ENCODE measurements around the gene TMEM52B.
"Not testable (repeated sequence)": the region's sequence is repeated elsewhere in the genome, so short reads cannot be mapped to it uniquely, and the experiment has no call there.

Gene TMEM52B

DNA sequence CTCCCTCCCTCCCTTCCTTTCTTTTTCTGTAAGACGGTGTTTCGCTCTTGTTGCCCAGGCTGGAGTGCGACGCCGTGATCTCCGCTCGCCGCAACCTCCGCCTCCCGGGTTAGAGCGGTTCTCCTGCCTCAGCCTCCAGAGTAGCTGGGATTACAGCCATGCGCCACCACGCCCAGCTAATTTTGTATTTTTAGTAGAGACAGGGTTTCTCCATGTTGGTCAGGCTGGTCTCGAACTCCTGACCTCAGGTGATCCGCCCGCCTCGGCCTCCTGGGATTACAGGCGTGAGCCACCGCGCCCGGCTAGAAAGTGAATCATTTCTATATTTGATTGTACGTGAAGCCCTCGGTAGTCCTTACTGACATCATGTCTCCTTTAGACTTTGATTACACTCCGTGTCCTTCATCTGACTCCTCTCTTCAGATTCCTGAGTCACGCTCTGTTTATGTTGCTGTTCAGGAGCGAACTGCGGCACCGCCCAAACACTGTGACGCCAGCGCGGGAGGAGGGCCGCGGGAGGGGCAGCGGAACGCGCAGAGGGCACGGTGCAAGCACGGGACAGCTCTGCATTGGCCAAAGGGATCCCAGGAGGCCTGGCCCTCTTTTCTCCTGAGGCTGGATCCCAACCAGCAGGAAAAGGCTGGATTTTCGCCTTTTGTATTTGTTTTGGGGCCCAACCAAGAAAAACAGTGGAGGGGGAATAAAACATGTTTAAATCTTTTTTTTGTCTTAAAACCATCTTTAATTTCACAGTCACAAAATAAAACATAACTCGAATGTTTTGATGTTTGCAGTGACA is 33.3 kb downstream of the TMEM52B start:
- DNase-seq (ENCODE audit: low spot score) = peak; percentile 95

- DNase-seq (ENCODE audit: low spot score) = peak; percentile 88
These were observed 33.9 kb downstream of the TMEM52B start, which contains the start of gene GABARAPL1 for GRCh38 chr12:10212739-10213131. GABARAPL1 (plus strand) TSS chr12:10212877; CDS start chr12:10213130, 253 bp downstream.

GRCh38 chr12:10213168-10214135 is 34.6 kb downstream of the TMEM52B start:
- peak; percentile 80 for DNase-seq (ENCODE audit: low spot score)

DNA sequence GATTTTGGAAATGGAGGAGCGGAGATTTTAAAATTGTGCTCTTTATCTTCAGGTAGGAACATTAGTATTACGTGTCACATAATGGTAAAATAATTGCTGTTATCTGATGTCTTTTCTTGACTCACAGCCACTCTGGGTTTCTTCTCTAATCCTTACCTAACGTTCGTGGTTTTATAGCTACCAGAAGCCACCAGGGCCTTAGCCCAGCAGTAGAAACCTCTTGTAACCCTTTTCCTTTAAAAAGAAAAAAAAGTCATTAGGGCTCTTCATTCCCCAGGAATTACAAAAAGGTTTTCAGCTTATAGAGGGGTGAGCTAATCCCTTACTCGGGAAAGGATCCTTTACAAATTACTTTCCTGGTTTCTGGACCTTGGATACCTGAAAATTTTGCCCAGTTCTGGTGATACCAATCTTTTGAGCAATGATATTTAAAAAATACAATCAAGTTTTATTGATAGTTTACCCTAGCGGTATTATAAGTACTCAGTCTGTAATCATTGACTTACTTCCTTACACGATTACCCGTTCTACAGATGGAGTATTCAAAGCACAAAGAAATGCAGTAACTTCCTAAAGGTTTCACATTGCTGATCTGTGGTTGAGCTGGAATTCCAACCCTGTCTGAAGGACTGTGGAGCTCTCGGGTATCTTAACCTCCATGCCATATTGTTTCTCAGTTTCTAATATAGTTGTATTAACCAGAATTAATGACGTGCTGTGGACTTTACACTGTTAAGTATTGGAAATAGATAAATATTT is 35.5 kb downstream of the TMEM52B start:
- DNase-seq (ENCODE audit: low spot score) = no peak

GRCh38 chr12:10214895-10215267 is 36.0 kb downstream of the TMEM52B start:
- DNase-seq (ENCODE audit: low spot score) = no peak

DNA sequence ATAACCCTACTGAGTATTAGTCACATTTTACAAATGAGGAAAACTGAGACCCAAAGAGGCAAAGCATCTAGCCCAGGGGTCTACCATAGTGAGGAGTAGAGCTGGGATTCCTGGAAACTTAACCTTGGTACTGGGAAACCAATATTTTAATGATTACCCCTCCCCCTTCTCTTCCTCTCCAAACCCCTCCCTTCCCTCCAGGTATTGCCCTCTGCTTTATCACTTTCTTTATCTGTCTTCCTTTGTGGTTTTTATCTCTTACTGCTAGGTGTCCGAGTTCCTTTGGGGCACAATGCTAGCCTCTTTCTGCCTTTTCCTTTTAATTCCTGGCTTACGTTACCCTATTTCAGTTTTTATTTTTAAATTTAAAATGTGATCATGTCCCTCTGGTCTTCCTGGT is 36.6 kb downstream of the TMEM52B start:
- no peak for DNase-seq (ENCODE audit: low spot score)

- DNase-seq (ENCODE audit: low spot score) = not testable (repeated sequence)
These were observed 37.1 kb downstream of the TMEM52B start for GRCh38 chr12:10215946-10216345.

- DNase-seq (ENCODE audit: low spot score) = no peak
These were observed 39.2 kb downstream of the TMEM52B start for GRCh38 chr12:10218021-10218420.

DNA sequence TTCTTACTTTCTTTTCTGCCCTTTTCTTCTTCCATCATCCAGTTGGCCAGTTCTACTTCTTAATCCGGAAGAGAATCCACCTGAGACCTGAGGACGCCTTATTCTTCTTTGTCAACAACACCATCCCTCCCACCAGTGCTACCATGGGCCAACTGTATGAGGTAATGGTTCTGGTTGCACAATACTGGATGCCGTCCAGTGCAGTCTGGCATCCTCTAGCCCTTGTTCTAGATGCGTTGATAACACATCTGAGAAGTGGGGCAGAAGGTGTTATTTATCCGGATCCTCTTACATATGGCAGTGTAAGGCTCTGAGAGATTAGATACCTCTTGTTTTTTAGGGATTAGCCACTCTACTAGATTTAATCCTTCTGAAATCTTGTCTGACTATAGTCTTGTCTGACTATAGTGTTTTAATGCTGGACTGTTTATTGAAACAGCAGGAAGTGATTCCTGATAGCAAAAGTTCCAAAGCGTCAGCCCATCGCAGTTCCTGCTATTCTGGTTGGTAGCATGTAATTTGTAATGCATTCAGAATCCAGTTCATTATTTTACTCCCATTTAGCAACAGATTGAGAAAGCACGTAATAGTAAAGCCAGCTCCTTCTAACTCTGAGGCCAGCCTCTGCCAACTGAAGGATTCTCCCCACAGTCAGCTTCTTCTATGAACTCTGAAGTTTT is 41.7 kb downstream of the TMEM52B start:
- DNase-seq (ENCODE audit: low spot score) = no peak

DNA sequence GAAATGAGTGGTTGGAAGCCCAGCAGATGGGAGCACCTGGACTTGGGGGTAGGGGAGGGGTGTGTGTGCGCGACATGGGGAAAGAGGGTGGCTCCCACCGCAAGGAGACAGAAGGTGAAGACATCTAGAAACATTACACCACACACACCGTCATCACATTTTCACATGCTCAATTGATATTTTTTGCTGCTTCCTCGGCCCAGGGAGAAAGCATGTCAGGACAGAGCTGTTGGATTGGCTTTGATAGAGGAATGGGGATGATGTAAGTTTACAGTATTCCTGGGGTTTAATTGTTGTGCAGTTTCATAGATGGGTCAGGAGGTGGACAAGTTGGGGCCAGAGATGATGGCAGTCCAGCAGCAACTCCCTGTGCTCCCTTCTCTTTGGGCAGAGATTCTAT is 43.0 kb downstream of the TMEM52B start:
- no peak for DNase-seq (ENCODE audit: low spot score)

DNA sequence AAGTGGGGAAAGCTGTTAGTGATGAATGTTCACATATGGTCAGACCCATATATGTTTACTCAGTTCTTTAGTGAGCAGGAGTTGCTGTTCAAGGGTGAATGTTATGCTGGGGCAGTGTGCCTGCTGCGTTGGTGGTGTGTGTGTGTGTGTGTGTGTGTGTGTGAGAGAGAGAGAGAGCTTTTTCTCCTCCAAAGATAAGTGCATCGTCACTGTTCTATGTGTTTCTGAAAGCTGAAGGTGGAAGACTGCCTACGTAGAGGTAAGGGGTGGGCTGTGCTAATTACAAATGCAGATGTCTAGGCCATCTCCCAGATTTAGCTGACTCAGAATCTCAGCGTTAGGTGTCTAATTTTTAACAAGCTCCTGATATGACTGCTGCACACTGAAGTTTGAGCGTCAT is 44.4 kb downstream of the TMEM52B start:
- DNase-seq (ENCODE audit: low spot score) = peak; percentile 79

GRCh38 chr12:10225426-10225825 is 46.6 kb downstream of the TMEM52B start:
- DNase-seq (ENCODE audit: low spot score) = not testable (repeated sequence)

DNA sequence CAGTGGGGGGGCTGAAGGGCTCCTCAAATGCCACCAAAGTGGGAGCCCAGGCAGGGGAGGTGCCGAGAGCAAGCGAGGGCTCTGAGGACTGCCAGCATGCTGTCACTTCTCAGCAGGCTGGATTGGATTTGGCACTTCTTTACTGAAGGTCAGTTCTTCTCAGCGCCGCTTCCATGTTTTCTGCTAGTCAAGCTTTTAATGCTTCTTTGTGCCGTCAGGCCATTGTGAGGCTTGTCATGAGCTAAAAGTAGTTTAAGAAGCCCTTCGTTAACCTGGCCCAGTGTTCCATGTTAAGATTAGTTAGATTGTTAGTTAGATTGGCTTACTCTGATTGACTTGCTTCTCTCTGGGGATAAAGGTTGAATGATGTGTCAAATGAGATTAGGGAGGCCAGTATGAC is 47.3 kb downstream of the TMEM52B start:
- no peak for DNase-seq (ENCODE audit: low spot score)

DNA sequence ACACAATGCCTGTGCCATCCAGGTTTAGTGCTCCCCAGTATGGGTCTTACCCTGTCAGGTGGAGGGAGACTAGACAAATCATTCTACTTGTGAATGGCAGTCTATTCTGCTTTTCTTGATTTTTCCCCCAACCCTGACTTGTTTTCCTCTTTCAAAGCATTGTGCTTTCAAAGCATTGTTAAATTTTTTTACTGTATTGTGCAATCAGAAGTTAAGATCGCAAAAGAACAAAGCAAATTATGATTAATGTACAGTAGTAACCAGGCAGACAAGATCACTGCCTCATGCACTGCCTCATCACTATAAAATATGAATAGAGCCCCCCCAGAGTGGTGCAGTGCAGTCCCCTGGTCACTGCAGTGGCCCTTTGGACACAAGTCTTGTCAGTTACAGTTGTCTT is 47.9 kb downstream of the TMEM52B start:
- no peak for DNase-seq (ENCODE audit: low spot score)

DNA sequence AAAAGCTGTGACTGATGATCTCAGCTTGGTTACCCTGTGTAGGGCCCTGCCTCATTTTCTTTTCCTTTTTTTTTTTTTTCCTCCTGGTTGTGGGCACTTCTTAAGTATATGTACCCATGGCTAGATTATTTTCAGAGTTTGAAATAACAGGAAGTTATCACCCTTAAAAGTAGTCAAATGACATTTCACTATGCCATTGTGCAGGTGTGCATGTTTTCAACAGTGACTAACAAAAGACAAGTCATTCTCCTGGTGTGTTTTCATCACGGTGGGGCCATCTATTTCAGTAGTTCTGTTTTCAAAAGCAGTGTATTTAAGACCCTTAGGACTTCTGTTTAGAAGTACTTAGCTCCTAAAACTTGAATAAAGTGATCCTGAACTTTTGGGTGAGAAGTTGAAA is 48.8 kb downstream of the TMEM52B start:
- DNase-seq (ENCODE audit: low spot score) = no peak

- DNase-seq (ENCODE audit: low spot score) = no peak
These were observed 55.7 kb downstream of the TMEM52B start for GRCh38 chr12:10234562-10234961.

DNA sequence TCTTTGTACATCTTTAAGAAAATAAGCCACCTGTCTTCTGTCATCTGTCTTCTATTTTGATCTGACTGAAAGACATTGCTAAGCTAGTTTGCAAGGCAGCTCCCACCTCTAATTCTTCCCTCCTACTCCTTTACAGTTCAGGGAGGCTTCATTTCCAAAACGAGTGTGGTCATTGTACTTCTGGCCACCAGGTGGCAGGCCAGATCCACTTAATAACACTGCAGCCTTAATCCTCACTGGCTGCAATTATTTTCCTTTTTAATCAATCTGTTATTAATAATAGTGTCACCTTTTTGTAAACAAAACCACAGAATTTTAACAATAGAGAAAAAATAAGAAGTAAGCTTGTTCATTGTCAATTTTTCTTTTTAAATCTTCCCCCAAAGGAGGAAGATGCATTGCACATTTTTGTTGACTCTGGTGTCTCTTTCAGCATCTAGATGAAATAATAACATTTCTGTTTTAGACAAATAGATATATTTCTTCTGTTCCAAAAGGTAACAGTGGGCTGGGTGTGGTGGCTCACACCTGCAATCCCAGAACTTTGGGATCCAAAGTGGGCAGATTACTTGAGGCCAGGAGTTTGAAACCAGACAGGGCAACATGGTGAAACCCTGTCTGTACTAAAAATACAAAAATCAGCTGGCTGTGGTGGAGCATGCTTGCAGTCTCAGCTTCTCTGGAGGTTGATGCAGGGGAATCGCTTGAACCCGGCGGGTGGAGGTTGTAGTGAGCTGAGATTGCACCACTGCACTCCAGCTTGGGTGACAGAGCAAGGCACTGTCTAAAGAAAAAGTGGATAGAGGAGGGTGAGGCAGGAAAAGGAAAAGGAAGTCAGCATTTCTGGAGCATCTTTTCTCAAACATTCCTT is 57.2 kb downstream of the TMEM52B start:
- peak; percentile 80 for DNase-seq (ENCODE audit: low spot score)

DNA sequence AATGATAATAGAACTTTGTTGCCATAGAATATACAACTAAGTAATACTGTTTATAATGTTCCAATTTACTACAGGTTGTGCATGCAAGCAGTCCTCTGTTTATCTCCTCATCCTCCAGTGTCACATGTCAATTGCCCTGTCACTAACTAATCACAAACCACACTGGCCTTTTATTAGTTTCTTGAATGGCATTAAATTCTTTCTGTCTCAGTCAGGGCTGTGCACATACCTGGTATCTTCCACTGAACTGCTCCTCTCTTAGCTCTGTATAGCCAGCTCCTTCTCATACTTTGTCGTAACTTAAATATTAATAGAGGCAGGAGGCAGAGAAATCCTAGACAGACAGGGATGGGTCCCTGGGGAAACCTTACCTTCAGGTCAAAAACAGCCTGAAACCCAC is 57.9 kb downstream of the TMEM52B start:
- no peak for DNase-seq (ENCODE audit: low spot score)

- DNase-seq (ENCODE audit: low spot score) = no peak
These were observed 59.7 kb downstream of the TMEM52B start for GRCh38 chr12:10238526-10238925.

- no peak for DNase-seq (ENCODE audit: low spot score)
These were observed 62.5 kb downstream of the TMEM52B start for GRCh38 chr12:10241290-10241689.

Data from putamen (tissue), 1 donor.